Retinal pigment epithelial cell (primary cell): ENCODE measurements around the gene PKIB.
"Not testable (repeated sequence)": the region's sequence is repeated elsewhere in the genome, so short reads cannot be mapped to it uniquely, and the experiment has no call there.

Source experiments
- DNase-seq: peaks from one replicate; pipeline ENCODE4 v3.0.0-alpha.2; 2010; ENCODE audit warnings: low read depth
- H3K4me3 ChIP-seq: 2 replicates; pipeline ENCODE4 v1.5.1; 2011; ENCODE audit warnings: mild to moderate bottlenecking, low read length, control low read depth, moderate library complexity
- TF ChIP-seq, protein P1 (sequence below): conservative IDR thresholded peaks from 2 replicates; pipeline ENCODE4 v1.5.1; 2011; ENCODE audit warnings: low read depth, low read length, control low read depth, inconsistent platforms

Gene PKIB

DNA sequence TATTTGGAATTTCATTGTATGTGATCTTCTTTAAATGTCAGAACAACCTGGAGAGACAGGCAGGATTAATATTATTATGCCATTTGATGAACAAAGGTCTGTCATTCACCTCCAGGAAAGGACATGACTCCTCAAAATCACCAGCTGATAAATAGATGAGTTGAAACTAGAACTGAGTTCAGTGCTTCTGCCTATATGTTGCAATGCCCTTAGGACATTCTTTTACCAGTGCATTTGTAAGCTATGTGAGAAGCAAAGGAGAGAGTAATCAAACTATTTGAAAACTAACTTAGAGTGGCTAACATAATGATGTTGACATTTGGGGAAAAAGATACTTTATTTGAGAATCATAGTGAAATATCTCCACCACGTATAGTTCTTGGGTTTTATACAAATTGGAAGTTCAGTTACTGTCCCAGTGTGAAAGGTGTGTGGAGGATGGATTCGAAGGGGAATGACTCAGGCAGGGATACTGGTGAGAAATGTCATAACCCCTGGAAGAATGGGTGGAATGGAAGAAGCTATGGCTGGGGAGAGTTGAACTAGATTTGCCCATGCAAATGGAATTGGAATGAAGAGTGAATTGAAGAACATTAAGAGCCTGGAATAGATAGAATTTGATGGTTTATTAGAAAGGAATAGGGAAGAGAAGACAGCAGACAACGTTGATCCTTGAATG lies 21.5 kb downstream of the PKIB start:
- no peak overlapping the region for H3K4me3 ChIP-seq
- no peak for DNase-seq
- TF ChIP-seq, protein P1, sequence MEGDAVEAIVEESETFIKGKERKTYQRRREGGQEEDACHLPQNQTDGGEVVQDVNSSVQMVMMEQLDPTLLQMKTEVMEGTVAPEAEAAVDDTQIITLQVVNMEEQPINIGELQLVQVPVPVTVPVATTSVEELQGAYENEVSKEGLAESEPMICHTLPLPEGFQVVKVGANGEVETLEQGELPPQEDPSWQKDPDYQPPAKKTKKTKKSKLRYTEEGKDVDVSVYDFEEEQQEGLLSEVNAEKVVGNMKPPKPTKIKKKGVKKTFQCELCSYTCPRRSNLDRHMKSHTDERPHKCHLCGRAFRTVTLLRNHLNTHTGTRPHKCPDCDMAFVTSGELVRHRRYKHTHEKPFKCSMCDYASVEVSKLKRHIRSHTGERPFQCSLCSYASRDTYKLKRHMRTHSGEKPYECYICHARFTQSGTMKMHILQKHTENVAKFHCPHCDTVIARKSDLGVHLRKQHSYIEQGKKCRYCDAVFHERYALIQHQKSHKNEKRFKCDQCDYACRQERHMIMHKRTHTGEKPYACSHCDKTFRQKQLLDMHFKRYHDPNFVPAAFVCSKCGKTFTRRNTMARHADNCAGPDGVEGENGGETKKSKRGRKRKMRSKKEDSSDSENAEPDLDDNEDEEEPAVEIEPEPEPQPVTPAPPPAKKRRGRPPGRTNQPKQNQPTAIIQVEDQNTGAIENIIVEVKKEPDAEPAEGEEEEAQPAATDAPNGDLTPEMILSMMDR = no peak

DNA sequence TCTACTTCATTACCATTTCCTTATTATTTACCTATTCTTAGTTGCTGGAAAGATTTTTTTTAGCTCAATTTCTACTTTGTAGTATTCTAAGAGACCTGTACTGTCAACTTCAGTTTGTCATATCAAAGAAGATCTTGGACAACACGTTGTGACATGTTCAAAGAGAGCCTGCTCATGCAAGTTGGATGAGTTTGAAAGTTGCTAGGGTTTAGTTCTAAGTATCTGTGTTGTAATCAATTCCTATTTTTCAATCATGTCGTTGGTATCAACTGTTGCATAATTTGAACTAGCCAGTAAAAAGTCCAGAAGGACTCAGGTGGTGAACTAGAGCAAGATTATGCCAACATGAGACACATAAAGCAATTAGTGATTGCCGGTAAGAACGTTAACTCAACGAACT lies 30.2 kb downstream of the PKIB start:
- TF ChIP-seq, protein P1 = no peak

DNA sequence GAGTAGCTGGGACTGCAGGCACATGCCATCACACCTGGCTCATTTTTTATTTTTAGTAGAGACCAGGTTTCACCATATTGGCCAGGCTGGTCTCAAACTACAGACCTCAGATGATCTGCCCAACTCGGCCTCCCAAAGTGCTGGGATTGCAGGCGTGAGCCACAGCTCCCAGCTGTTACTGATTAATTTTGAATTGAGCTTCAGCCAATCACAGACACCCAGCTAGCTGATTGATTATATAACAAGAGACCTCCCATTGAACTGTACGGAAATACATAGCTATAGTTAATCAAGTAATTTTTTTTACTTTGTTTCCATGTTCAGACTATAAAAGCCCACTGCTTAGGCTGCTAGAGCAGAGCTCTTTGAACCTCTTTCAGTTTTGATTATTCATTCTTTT lies 31.6 kb downstream of the PKIB start:
- TF ChIP-seq, protein P1 = no peak
- no peak overlapping the region for H3K4me3 ChIP-seq
- DNase-seq = no peak

More for the DNA sequence above, 30.2 kb downstream of the PKIB start:
- no peak overlapping the region for H3K4me3 ChIP-seq
- DNase-seq = no peak

DNA sequence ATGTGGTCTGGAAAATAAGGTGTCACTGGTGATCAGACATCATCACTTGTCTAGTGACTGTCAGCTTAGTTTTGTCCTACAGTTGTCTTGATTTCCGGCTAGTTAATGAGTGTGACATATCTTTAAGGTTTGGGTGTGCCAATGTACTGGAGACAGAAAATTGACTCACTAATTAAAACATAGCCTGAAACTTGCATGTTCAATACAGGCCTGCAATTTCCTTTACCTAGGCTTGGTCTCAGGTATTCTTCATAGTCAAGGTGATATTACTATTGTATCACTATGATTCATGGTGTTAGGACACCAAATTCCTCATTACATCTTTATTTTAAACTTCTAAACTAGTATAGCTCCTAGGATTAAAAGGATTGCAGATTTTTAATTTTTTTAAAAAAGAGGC lies 32.4 kb downstream of the PKIB start:
- not testable (repeated sequence) for DNase-seq, H3K4me3 ChIP-seq

DNA sequence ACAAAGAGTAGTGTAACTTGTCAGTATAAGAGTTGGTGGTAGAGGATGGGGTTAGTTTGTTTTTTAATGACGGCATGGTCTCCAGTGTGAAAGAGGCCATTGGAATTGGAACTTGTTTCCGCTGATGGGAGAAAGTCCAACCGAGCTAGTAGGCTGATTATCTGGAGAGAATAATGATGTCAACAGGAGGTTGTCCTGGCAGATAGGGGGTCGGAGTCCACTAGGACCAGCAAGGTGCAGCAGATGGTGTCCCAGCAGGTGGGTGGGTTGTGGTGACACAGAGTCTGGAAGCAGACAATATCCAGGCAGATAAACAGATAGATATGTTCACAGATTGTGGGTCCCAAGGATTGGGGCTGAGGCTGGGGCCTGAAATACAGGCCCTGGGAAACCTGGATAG lies 35.1 kb downstream of the PKIB start:
- DNase-seq = no peak
- H3K4me3 ChIP-seq = no peak overlapping the region
- TF ChIP-seq, protein P1 = no peak

DNA sequence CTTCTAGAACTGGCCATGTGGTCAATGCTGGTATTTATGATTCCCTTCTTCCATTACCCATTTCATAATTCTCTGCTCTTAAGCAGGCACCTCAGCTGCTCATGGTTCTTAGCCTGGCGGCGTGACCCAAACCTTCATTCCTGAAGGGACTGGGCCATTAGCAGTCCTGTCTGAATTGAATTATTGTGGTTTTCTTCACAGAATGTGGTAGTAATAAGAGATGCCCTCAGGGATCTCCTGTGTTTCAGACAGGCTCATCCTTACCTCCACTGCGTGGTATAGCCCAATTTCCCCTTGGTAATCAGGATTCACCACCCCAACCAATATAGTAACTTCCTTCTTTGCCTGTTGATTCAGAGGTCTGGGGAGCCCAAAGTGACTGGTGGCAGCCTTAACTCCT lies 37.6 kb downstream of the PKIB start:
- TF ChIP-seq, protein P1 = no peak
- DNase-seq = no peak
- no peak overlapping the region for H3K4me3 ChIP-seq

DNA sequence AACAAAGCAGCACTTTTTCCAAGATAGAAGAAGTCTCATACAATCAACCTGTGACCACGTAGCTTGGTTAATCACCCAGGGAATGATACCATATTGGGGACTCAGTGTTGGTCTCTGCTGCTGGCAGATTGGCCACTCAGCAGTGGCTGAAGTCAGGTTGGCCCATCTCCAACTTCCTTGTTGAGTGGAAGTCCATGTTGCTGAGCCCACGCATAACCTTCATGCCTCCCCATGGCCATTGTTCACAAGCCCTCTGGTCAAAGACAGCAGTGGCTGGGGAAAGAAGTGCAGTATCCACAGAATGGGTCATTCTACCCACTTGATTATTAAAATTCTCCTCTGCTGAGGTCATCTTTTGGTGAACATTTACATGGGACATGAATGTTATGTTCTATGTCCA lies 38.5 kb downstream of the PKIB start:
- TF ChIP-seq, protein P1 = no peak
- DNase-seq = no peak
- no peak overlapping the region for H3K4me3 ChIP-seq
